Natural killer cell (primary cell): ENCODE measurements around the gene MST1R. TPM values are rescaled to one million over a fixed set of nuclear protein-coding genes. Genes with fewer than 3 reads are reported as not detected.

Experiments
- ATAC-seq, 3 donors: fragments of 150-1000 bp in 2 of 3; fragments of 200-7000 bp in 1 of 3; cut with Tn5 transposase; 1 replicate in 1 of 3; 2 replicates in 2 of 3; pipeline ENCODE4 v1.10.0; 2021; ENCODE audit warnings: mild to moderate bottlenecking in 2 of 3, moderate library complexity in 2 of 3
- DNase-seq, 2 donors: peaks; one replicate each; pipeline versions ENCODE4 v3.0.0 to v3.0.0-alpha.2; 2013 to 2021; ENCODE audit warnings: mixed read lengths in 1 of 2
- H3K27ac ChIP-seq: one replicate; pipeline ENCODE4 v1.5.1; 2013; ENCODE audit warnings: mild to moderate bottlenecking, low read length
- H3K27me3 ChIP-seq: one replicate; pipeline ENCODE4 v1.6.1; 2013; ENCODE audit warnings: low read length; ENCODE audit not compliant: control insufficient read depth, insufficient read depth
- H3K36me3 ChIP-seq: one replicate; pipeline ENCODE4 v1.6.1; 2013; ENCODE audit warnings: low read length; ENCODE audit not compliant: control insufficient read depth, insufficient read depth
- H3K4me1 ChIP-seq: one replicate; pipeline ENCODE4 v1.6.1; 2013; ENCODE audit warnings: low read length; ENCODE audit not compliant: control insufficient read depth, insufficient read depth
- H3K4me3 ChIP-seq: one replicate; pipeline ENCODE4 v1.5.1; 2013; ENCODE audit warnings: low read length
- H3K9me3 ChIP-seq: one replicate; pipeline ENCODE4 v1.6.1; 2013; ENCODE audit warnings: low read length; ENCODE audit not compliant: control insufficient read depth, insufficient read depth
- H3K27ac Mint-ChIP-seq, 2 donors: one replicate each; pipeline ENCODE4 v1.8.0; 2022; ENCODE audit warnings: mild to moderate bottlenecking in 2 of 2, mixed read lengths in 2 of 2, moderate library complexity in 1 of 2
- H3K27me3 Mint-ChIP-seq, 2 donors: one replicate each; pipeline ENCODE4 v1.8.0; 2022; ENCODE audit warnings: low read depth in 2 of 2, mixed read lengths in 2 of 2
- H3K36me3 Mint-ChIP-seq: one replicate; pipeline ENCODE4 v1.8.0; 2022; ENCODE audit warnings: mixed read lengths
- H3K4me1 Mint-ChIP-seq, 2 donors: one replicate each; pipeline ENCODE4 v1.8.0; 2022; ENCODE audit warnings: mixed read lengths in 2 of 2
- H3K4me3 Mint-ChIP-seq: one replicate; pipeline ENCODE4 v1.8.0; 2022; ENCODE audit warnings: mild to moderate bottlenecking, moderate library complexity, mixed read lengths
- H3K9me3 Mint-ChIP-seq, 2 donors: one replicate each; pipeline ENCODE4 v1.8.0; 2022; ENCODE audit warnings: mixed read lengths in 2 of 2
- CTCF ChIP-seq: fragments of 200-600 bp; IDR thresholded peaks from one replicate; pipeline ENCODE4 v1.8.0; 2022; ENCODE audit warnings: antibody characterized with exemption
- WGBS: methylation state at CpG from one replicate; pipeline ENCODE4 v1.1.7; 2013; ENCODE audit warnings: missing lambda C conversion rate; ENCODE audit not compliant: insufficient coverage; 5-methylcytosine and 5-hydroxymethylcytosine counted together
- intact Hi-C: fragments of 100-400 bp; cut with micrococcal nuclease; formaldehyde crosslinking; loops from one replicate; pipeline ENCODE4 v1.14.2; 2022
- total RNA-seq, 4 donors: library from RNA; stranded (reverse); fragments of 120-200 nt in 1 of 4; gene quantifications; one replicate each; pipeline versions ENCODE4 v1.2.3 to v1.2.4, GENCODE V29; 2013 to 2022

Gene MST1R
- total RNA-seq, 3 donors from 2014 or later (not counting 1 experiment from before 2014, with no cell fraction given) = 1.6 to 3.4 (median 2.2) TPM

- H3K4me3 ChIP-seq = no peak overlapping the region
- Mint-ChIP-seq H3K9me3 (no peaks in the 10 kb centered on the region), H3K36me3 (no peaks in the 10 kb centered on the region), H3K4me1 (peaks cover 9 to 25% of the 10 kb centered on the region in 2 donors), H3K4me3 (peak overlapping the region; percentile 17), H3K27me3 (no peaks in the 10 kb centered on the region), H3K27ac (no peak overlapping the region)
- no peaks in the 10 kb centered on the region for H3K27me3 ChIP-seq
- no peaks in the 10 kb centered on the region for H3K9me3 ChIP-seq
- DNase-seq = no peak
- peaks cover 21% of the 10 kb centered on the region for H3K4me1 ChIP-seq
- intact Hi-C loops = no loop called here
- no peak for TF ChIP-seq CTCF
- H3K27ac ChIP-seq = no peak overlapping the region
- no peak for ATAC-seq
- no peaks in the 10 kb centered on the region for H3K36me3 ChIP-seq
- 91% methylated on average over 1 of the region's 1 CpG for WGBS
These were observed 27.2 kb upstream of the MST1R start for GRCh38 chr3:49930922-49931321.

GRCh38 chr3:49930168-49930690 lies 26.6 kb upstream of the MST1R start:
- Histone ChIP-seq H3K9me3 (no peaks in the 10 kb centered on the region), H3K4me3 (peak overlapping the region; percentile 76), H3K27ac (peak overlapping the region; percentile 66), H3K4me1 (peaks cover 21% of the 10 kb centered on the region), H3K36me3 (no peaks in the 10 kb centered on the region), H3K27me3 (no peaks in the 10 kb centered on the region)
- WGBS = 84% methylated on average over 13 of the region's 16 CpGs
- Mint-ChIP-seq H3K27me3 (no peaks in the 10 kb centered on the region), H3K4me3 (peak overlapping the region; percentile 81), H3K36me3 (no peaks in the 10 kb centered on the region), H3K9me3 (no peaks in the 10 kb centered on the region), H3K27ac (peak overlapping the region; percentile 72 to 82), H3K4me1 (peaks cover 13 to 29% of the 10 kb centered on the region in 2 donors)
- ATAC-seq (no peak), DNase-seq (no peak)
- TF ChIP-seq CTCF = no peak
- intact Hi-C loops = no loop called here

DNA sequence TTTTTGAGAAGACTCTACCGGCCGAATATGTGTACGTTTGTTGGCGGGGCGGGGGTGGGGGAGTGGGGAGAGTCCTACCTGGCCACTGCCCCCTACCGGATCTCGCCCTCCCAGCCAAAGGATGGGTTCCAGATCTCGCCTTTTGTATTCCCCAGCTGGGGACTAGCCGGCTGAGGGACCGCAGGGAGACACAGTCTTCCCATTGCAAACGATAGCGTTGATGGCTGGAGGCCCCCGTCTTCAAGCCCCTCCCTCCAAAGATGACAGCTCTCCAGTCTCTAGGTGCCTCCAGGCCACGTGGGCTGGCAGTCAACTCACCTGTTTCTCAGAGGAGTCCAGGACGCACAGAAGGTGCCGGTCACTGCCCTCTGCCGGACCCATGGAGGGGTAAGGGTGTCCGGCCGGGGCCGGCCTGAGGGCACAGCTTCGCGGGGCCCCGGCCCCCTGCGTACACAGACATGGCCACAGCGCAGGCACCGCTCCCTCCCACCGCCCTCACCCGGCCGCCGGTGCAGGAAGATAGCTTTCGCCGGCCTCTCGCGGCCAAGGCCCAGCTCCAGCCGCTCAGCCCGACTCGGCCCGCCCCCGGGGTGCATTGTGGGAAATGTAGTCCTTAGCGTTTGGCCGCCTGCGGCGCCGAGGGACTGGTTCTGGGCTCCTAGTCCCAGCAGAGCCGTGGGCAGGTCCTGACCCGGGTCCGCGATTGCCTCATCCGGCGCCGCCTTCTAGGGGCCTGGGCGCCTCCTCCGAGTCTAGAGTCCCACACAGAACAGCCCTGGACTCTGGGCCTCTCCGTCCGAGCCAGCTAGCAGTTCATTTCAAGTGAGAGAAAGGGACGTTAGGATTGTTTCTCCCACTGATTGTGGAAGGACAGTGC lies 25.9 kb upstream of the MST1R start, which contains the start of gene MON1A:
MON1A (minus strand) TSS at position 521 of the 877 bp plus-strand sequence. CDS start 16,465 bp downstream, outside the sequence.
- H3K4me1 ChIP-seq = peaks cover 21% of the 10 kb centered on the region
- H3K27me3 ChIP-seq = no peaks in the 10 kb centered on the region
- TF ChIP-seq CTCF = no peak
- intact Hi-C loops = loop anchor here (1.0 kb wide), 1 partner anchor 10 kb away; no protein-coding TSS in a partner anchor
- Mint-ChIP-seq H3K27me3 (no peaks in the 10 kb centered on the region), H3K9me3 (no peaks in the 10 kb centered on the region), H3K4me1 (peaks cover 13 to 29% of the 10 kb centered on the region in 2 donors), H3K36me3 (no peaks in the 10 kb centered on the region), H3K27ac (peak within 1 kb of the TSS; percentile 72 to 82), H3K4me3 (peak within 1 kb of the TSS; percentile 81)
- DNase-seq (peak; percentile 82 to 87), ATAC-seq (peak; percentile 95 to 96 (median 96))
- peak within 1 kb of the TSS; percentile 66 for H3K27ac ChIP-seq
- H3K9me3 ChIP-seq = no peaks in the 10 kb centered on the region
- 4% methylated on average over 54 of the region's 56 CpGs for WGBS
- no peaks in the 10 kb centered on the region for H3K36me3 ChIP-seq
- peak within 1 kb of the TSS; percentile 76 for H3K4me3 ChIP-seq
